Keratinocyte (primary cell): ENCODE data around the gene CCNY. TPM values are rescaled to one million over a fixed set of nuclear protein-coding genes. Genes with fewer than 3 reads are reported as not detected.

Experiments
- DNase-seq: peaks from one replicate; pipeline ENCODE4 v3.0.0-alpha.2; 2011; ENCODE audit warnings: low read depth, missing footprints, low spot score
- FAIRE-seq: peaks from 2 replicates; lab custom pipeline; 2011; peaks lifted over from hg19 to GRCh38; lab: Jason Lieb, UNC
- H2AFZ ChIP-seq: 2 replicates; pipeline ENCODE4 v1.6.0; 2012; ENCODE audit warnings: low read length, control low read depth, inconsistent platforms; ENCODE audit not compliant: control insufficient read depth
- H3K27ac ChIP-seq: 2 replicates; pipeline ENCODE4 v1.5.1; 2011; ENCODE audit warnings: low read length; ENCODE audit not compliant: control insufficient read depth, insufficient read depth
- H3K27me3 ChIP-seq: 3 replicates; pipeline ENCODE4 v1.6.0; 2011; ENCODE audit warnings: low read length; ENCODE audit not compliant: control insufficient read depth, insufficient read depth; ENCODE audit errors: extremely low read depth
- H3K36me3 ChIP-seq, 2 experiments: 2 replicates in 1 of 2; 3 replicates in 1 of 2; pipeline ENCODE4 v1.5.1; 2011; ENCODE audit warnings: low read length in 2 of 2, mild to moderate bottlenecking in 1 of 2; ENCODE audit not compliant: control insufficient read depth in 2 of 2, insufficient read depth in 2 of 2; ENCODE audit errors: extremely low read depth in 1 of 2
- H3K4me1 ChIP-seq: 3 replicates; pipeline ENCODE4 v1.5.1; 2011; ENCODE audit warnings: low read length; ENCODE audit not compliant: control insufficient read depth, insufficient read depth; ENCODE audit errors: extremely low read depth
- H3K4me2 ChIP-seq: 3 replicates; pipeline ENCODE4 v1.6.0; 2011; ENCODE audit warnings: low read depth, low read length; ENCODE audit not compliant: control insufficient read depth, insufficient read depth; ENCODE audit errors: extremely low read depth
- H3K4me3 ChIP-seq, 3 experiments: fragments of 200-600 bp in 1 of 3; sonication (generic) in 1 of 3; 2 replicates in 2 of 3; 3 replicates in 1 of 3; pipeline ENCODE4 v1.5.1; 2011 to 2016; ENCODE audit warnings: low read length in 3 of 3, mild to moderate bottlenecking in 3 of 3, control low read depth in 2 of 3, inconsistent platforms in 1 of 3, low read depth in 1 of 3, mixed read lengths in 1 of 3, mixed run types in 1 of 3, moderate library complexity in 1 of 3; ENCODE audit not compliant: control insufficient read depth in 2 of 3, insufficient read depth in 2 of 3; ENCODE audit errors: extremely low read depth in 1 of 3
- H3K79me2 ChIP-seq: 2 replicates; pipeline ENCODE4 v1.6.0; 2012; ENCODE audit warnings: low read length; ENCODE audit not compliant: control insufficient read depth, insufficient read depth
- H3K9ac ChIP-seq: 3 replicates; pipeline ENCODE4 v1.6.0; 2011; ENCODE audit warnings: low read length; ENCODE audit not compliant: control insufficient read depth, insufficient read depth; ENCODE audit errors: extremely low read depth
- H3K9me1 ChIP-seq: 3 replicates; pipeline ENCODE4 v1.6.0; 2011; ENCODE audit warnings: low read length; ENCODE audit not compliant: control insufficient read depth, insufficient read depth; ENCODE audit errors: extremely low read depth
- H3K9me3 ChIP-seq: 2 replicates; pipeline ENCODE4 v1.5.1; 2012; ENCODE audit warnings: low read depth, low read length; ENCODE audit not compliant: control insufficient read depth
- H4K20me1 ChIP-seq: 3 replicates; pipeline ENCODE4 v1.6.0; 2011; ENCODE audit warnings: low read length; ENCODE audit not compliant: control insufficient read depth, insufficient read depth; ENCODE audit errors: extremely low read depth
- EZH2 ChIP-seq: IDR thresholded peaks from one replicate; pipeline ENCODE4 v1.6.1; 2012; ENCODE audit warnings: inconsistent platforms, mild to moderate bottlenecking, low read length, moderate library complexity
- dilution Hi-C: fragments of 300-500 bp; cut with MboI; formaldehyde crosslinking; loops from one replicate; pipeline ENCODE4 v1.7.0; 2020; ENCODE audit warnings: low sequenced_read_pairs; ENCODE audit not compliant: extremely low pct_ligation_motif_present
- polyA plus RNA-seq, 5 experiments: library from polyadenylated mRNA; depleted of rRNA in 3 of 5; stranded (reverse) in 3 of 5; stranded (forward) in 1 of 5; unstranded in 1 of 5; fragments of >200 nt; gene quantifications; 1 replicate in 1 of 5; 2 replicates in 3 of 5; 3 replicates in 1 of 5; pipeline versions ENCODE4 v1.2.1 to v1.2.3, GENCODE V29; 2011 to 2012; ENCODE audit warnings: missing spikeins in 2 of 5, low read depth in 1 of 5, low replicate concordance in 1 of 5
- TF ChIP-seq, protein P1 (sequence below), 3 experiments: IDR thresholded peaks in 1 of 3; conservative IDR thresholded peaks in 1 of 3; optimal IDR thresholded peaks in 1 of 3; 2 replicates in 2 of 3; 3 replicates in 1 of 3; pipeline versions ENCODE3 to v1.5.1; 2011; ENCODE audit warnings: low read length in 3 of 3, mild to moderate bottlenecking in 3 of 3, moderate library complexity in 2 of 3, control low read depth in 1 of 3, inconsistent platforms in 1 of 3; ENCODE audit not compliant: insufficient read depth in 2 of 3; ENCODE audit errors: extremely low read depth in 1 of 3

CCNY gene
- polyA plus RNA-seq, 1 donor (not counting 4 experiments of a cell fraction or from before 2014, with no cell fraction given), result 58.9 TPM

DNA sequence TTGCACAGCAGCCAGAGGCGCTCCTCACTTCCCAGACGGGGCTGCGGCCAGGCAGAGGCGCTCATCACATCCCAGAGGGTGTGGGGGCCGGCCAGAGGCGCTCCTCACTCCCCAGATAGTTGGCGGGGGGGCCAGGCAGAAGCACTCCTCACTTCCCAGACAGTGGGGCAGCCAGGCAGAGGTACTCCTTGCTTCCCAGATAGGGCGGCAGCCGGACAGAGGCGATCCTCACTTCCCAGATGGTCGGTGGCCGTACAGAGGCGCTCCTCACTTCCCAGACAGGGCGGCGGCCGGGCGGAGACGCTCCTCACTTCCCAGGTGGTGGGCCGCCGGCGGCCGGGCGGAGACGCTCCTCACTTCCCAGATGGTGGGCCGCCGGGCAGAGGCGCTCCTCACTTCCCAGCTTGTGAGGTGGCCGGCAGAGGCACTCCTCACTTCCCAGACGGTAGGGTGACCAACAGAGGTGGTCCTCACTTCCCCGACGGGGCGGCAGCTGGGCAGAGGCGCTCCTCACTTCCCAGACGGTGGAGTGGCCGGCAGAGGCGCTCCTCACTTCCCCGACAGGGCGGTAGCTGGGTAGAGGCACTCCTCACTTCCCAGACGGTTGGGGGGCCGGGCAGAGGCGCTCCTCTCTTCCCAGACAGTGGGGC, 26.5 kb downstream of the CCNY start:
- H3K4me3 ChIP-seq, result no peak overlapping the region
- peaks cover 93% of the 10 kb centered on the region for H3K79me2 ChIP-seq
- H3K9me1 ChIP-seq, result no peaks in the 10 kb centered on the region
- dilution Hi-C loops, result no loop called here
- H3K9ac ChIP-seq, result no peak overlapping the region
- H3K27me3 ChIP-seq, result no peaks in the 10 kb centered on the region
- H3K4me2 ChIP-seq, result no peak overlapping the region
- H3K9me3 ChIP-seq, result no peaks in the 10 kb centered on the region
- H4K20me1 ChIP-seq, result peaks cover 9% of the 10 kb centered on the region
- H2AFZ ChIP-seq, result no peak overlapping the region
- H3K36me3 ChIP-seq, result no peaks in the 10 kb centered on the region
- FAIRE-seq (no peak), DNase-seq (no peak)
- H3K4me1 ChIP-seq, result no peaks in the 10 kb centered on the region
- H3K27ac ChIP-seq, result no peak overlapping the region
- no peak for TF ChIP-seq EZH2
- TF ChIP-seq, protein P1, sequence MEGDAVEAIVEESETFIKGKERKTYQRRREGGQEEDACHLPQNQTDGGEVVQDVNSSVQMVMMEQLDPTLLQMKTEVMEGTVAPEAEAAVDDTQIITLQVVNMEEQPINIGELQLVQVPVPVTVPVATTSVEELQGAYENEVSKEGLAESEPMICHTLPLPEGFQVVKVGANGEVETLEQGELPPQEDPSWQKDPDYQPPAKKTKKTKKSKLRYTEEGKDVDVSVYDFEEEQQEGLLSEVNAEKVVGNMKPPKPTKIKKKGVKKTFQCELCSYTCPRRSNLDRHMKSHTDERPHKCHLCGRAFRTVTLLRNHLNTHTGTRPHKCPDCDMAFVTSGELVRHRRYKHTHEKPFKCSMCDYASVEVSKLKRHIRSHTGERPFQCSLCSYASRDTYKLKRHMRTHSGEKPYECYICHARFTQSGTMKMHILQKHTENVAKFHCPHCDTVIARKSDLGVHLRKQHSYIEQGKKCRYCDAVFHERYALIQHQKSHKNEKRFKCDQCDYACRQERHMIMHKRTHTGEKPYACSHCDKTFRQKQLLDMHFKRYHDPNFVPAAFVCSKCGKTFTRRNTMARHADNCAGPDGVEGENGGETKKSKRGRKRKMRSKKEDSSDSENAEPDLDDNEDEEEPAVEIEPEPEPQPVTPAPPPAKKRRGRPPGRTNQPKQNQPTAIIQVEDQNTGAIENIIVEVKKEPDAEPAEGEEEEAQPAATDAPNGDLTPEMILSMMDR (optimal IDR thresholded peaks at IDR 0.05 in 1 of 3, IDR thresholded peaks at IDR 0.05 in 1 of 3, conservative IDR thresholded peaks at IDR 0.05 in 1 of 3; ENCODE audit: extremely low read depth in 1 of 3, insufficient read depth in 2 of 3, low read length in 3 of 3), result no peak

DNA sequence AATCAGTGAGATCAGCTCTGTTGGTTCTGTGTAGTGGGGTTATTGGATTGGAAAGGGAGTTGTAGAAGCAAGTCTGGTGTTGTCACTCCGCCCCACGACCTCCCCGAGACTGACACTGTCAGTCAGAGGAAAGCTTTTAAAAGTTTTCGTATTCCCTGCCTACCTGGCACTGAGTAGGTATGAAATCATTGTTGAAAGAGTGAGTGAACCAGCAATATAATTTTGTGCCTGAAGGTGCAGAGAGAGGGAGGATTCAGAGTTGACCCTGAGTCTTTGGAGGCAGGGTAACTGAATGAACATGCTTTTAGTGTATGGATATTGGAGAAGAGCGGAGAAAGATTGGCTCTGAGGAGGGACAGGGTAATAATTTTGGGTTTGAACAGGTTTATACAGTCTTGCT, 27.3 kb downstream of the CCNY start:
- no peak overlapping the region for H2AFZ ChIP-seq
- H3K4me1 ChIP-seq, result no peaks in the 10 kb centered on the region
- H3K9ac ChIP-seq, result no peak overlapping the region
- dilution Hi-C loops, result no loop called here
- no peaks in the 10 kb centered on the region for H3K27me3 ChIP-seq
- H3K36me3 ChIP-seq, result no peaks in the 10 kb centered on the region
- H3K9me1 ChIP-seq, result no peaks in the 10 kb centered on the region
- H3K4me2 ChIP-seq, result no peak overlapping the region
- no peak overlapping the region for H3K4me3 ChIP-seq
- FAIRE-seq, result no peak
- H3K9me3 ChIP-seq, result no peaks in the 10 kb centered on the region
- H3K79me2 ChIP-seq, result peaks cover 92% of the 10 kb centered on the region
- no peak for TF ChIP-seq EZH2
- TF ChIP-seq, protein P1 (optimal IDR thresholded peaks at IDR 0.05 in 1 of 3, IDR thresholded peaks at IDR 0.05 in 1 of 3, conservative IDR thresholded peaks at IDR 0.05 in 1 of 3; ENCODE audit: extremely low read depth in 1 of 3, insufficient read depth in 2 of 3, low read length in 3 of 3), result no peak
- no peak overlapping the region for H3K27ac ChIP-seq
- H4K20me1 ChIP-seq, result peaks cover 9% of the 10 kb centered on the region
- no peak for DNase-seq
